ENCODE measurements around the gene PPP1R14C. TPM values are rescaled to one million over a fixed set of nuclear protein-coding genes. Genes with fewer than 3 reads are reported as not detected.

Gene PPP1R14C
- total RNA-seq, 4 donors from 2014 or later: 34.7 to 102 (median 79.7) TPM

- Histone ChIP-seq H3K36me3 (no peaks in the 10 kb centered on the region), H3K4me3 (replicated peaks in 1 of 3) (no peak overlapping the region), H3K27me3 (no peaks in the 10 kb centered on the region), H3K4me1 (peaks cover 0 to 3% of the 10 kb centered on the region in 2 donors), H3K27ac (no peak overlapping the region), H3K9me3 (no peaks in the 10 kb centered on the region)
- no peak for DNase-seq
- TF ChIP-seq POLR2A (IDR thresholded peaks at IDR 0.05) (no peak), CTCF (IDR thresholded peaks at IDR 0.05) (no peak)
- intact Hi-C loops (cut with DNase I): no loop called here
- WGBS, 2 donors: 90 to 94% methylated on average over 15 of the region's 15 CpGs
These were observed 130.8 kb downstream of the PPP1R14C start for GRCh38 chr6:150273457-150274309.

- Histone ChIP-seq H3K27ac (no peak overlapping the region), H3K36me3 (no peaks in the 10 kb centered on the region), H3K27me3 (no peaks in the 10 kb centered on the region), H3K9me3 (no peaks in the 10 kb centered on the region), H3K4me3 (replicated peaks in 1 of 3) (no peak overlapping the region), H3K4me1 (peaks cover 0 to 3% of the 10 kb centered on the region in 2 donors)
- intact Hi-C loops (cut with DNase I): no loop called here
- 89 to 90% methylated on average over 6 of the region's 6 CpGs for WGBS, 2 donors
- no peak for TF ChIP-seq POLR2A (IDR thresholded peaks at IDR 0.05)
- no peak for TF ChIP-seq CTCF (IDR thresholded peaks at IDR 0.05)
- DNase-seq: no peak
These were observed 132.6 kb downstream of the PPP1R14C start for GRCh38 chr6:150275489-150275888.

GRCh38 chr6:150276168-150276936 lies 133.5 kb downstream of the PPP1R14C start:
- no peak for DNase-seq
- no peak for TF ChIP-seq POLR2A (IDR thresholded peaks at IDR 0.05)
- TF ChIP-seq CTCF (IDR thresholded peaks at IDR 0.05): no peak
- Histone ChIP-seq H3K4me3 (replicated peaks in 1 of 3) (no peak overlapping the region), H3K36me3 (no peaks in the 10 kb centered on the region), H3K27ac (no peak overlapping the region), H3K27me3 (no peaks in the 10 kb centered on the region), H3K9me3 (no peaks in the 10 kb centered on the region), H3K4me1 (peaks cover 0 to 3% of the 10 kb centered on the region in 2 donors)
- WGBS, 2 donors: 79 to 81% methylated on average over 8 of the region's 8 CpGs
- intact Hi-C loops (cut with DNase I): no loop called here

- no peaks in the 10 kb centered on the region for H3K27me3 ChIP-seq
- no peak for DNase-seq
- peaks cover 0 to 3% of the 10 kb centered on the region in 2 donors for H3K4me1 ChIP-seq
- TF ChIP-seq CTCF (IDR thresholded peaks at IDR 0.05) (no peak), POLR2A (IDR thresholded peaks at IDR 0.05) (no peak)
- no peak overlapping the region for H3K4me3 ChIP-seq (replicated peaks in 1 of 3)
- H3K9me3 ChIP-seq: no peaks in the 10 kb centered on the region
- no peaks in the 10 kb centered on the region for H3K36me3 ChIP-seq
- intact Hi-C loops (cut with DNase I): no loop called here
- WGBS, 2 donors: 84 to 87% methylated on average over 10 of the region's 10 CpGs
- H3K27ac ChIP-seq: no peak overlapping the region
These were observed 134.3 kb downstream of the PPP1R14C start for GRCh38 chr6:150276937-150277742.
